GM12891 (cell line): Measurements from ENCODE around the gene ST6GALNAC1.

Experiments used
- POLR2A ChIP-seq: IDR thresholded peaks from 2 replicates; pipeline ENCODE4 v1.6.1; 2011; ENCODE audit warnings: low read depth, low read length, control low read depth
- POLR2AphosphoS5 ChIP-seq: IDR thresholded peaks from 2 replicates; pipeline ENCODE4 v1.6.1; 2011; ENCODE audit warnings: low read depth, low read length, control low read depth
- SPI1 ChIP-seq: IDR thresholded peaks from 2 replicates; pipeline ENCODE4 v1.6.1; 2011; ENCODE audit warnings: low read depth, low read length, control low read depth

GRCh38 chr17:76689859-76690258 lies 46.3 kb upstream of the ST6GALNAC1 start:
- TF ChIP-seq POLR2AphosphoS5 (no peak), SPI1 (no peak), POLR2A (no peak)
